Measurements from ENCODE around the gene PRB2. TPM values are rescaled to one million over a fixed set of nuclear protein-coding genes. Genes with fewer than 3 reads are reported as not detected.
"Not testable (repeated sequence)": the region's sequence is repeated elsewhere in the genome, so short reads cannot be mapped to it uniquely, and the experiment has no call there.

PRB2 gene
- total RNA-seq, 1 donor from 2014 or later, result not detected

- Mint-ChIP-seq H3K4me1 (ENCODE audit: low read depth) (no peaks in the 10 kb centered on the region), H3K4me3 (ENCODE audit: low read depth) (no peak overlapping the region), H3K27me3 (no peaks in the 10 kb centered on the region), H3K27ac (no peak overlapping the region), H3K36me3 (ENCODE audit: insufficient read depth) (no peaks in the 10 kb centered on the region), H3K9me3 (ENCODE audit: low read depth) (peaks cover 8% of the 10 kb centered on the region)
- no peak for DNase-seq (ENCODE audit: low spot score, unreplicated experiment)
- no peak for TF ChIP-seq CTCF (IDR thresholded peaks at IDR 0.05; ENCODE audit: unreplicated experiment)
These were observed 12.7 kb upstream of the PRB2 start for GRCh38 chr12:11408096-11408495.

DNA sequence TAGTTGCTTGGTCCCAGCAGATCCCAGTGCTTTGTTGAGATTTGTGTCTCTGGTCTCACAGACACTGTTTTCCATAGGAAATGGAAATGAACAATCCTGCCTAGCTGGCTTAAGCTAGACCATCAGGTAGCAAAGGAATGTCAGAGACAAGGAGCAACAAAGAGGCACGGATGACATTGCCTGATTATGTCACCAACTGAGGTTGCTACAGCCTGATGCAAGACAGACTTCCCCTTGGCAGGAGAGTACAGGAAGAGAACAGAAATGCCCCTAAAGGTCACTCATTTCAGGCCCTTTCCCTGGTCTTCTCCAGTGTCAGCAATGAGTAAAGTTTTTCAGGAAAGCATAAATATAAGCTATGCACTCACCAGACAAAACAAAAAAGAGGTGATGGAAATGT, 2.0 kb upstream of the PRB2 start:
- Mint-ChIP-seq H3K36me3 (ENCODE audit: insufficient read depth) (no peaks in the 10 kb centered on the region), H3K27me3 (no peaks in the 10 kb centered on the region), H3K4me1 (ENCODE audit: low read depth) (no peaks in the 10 kb centered on the region), H3K27ac (no peak overlapping the region), H3K4me3 (ENCODE audit: low read depth) (no peak overlapping the region), H3K9me3 (ENCODE audit: low read depth) (no peaks in the 10 kb centered on the region)
- TF ChIP-seq CTCF (IDR thresholded peaks at IDR 0.05; ENCODE audit: unreplicated experiment), result no peak
- no peak for DNase-seq (ENCODE audit: low spot score, unreplicated experiment)

- H3K27ac Mint-ChIP-seq; H3K36me3 Mint-ChIP-seq (ENCODE audit: insufficient read depth); H3K27me3 Mint-ChIP-seq; H3K9me3 Mint-ChIP-seq (ENCODE audit: low read depth); H3K4me1 Mint-ChIP-seq (ENCODE audit: low read depth); H3K4me3 Mint-ChIP-seq (ENCODE audit: low read depth); DNase-seq (ENCODE audit: low spot score, unreplicated experiment): not testable (repeated sequence)
These were observed 3.9 kb downstream of the PRB2 start for GRCh38 chr12:11391456-11391855.

DNA sequence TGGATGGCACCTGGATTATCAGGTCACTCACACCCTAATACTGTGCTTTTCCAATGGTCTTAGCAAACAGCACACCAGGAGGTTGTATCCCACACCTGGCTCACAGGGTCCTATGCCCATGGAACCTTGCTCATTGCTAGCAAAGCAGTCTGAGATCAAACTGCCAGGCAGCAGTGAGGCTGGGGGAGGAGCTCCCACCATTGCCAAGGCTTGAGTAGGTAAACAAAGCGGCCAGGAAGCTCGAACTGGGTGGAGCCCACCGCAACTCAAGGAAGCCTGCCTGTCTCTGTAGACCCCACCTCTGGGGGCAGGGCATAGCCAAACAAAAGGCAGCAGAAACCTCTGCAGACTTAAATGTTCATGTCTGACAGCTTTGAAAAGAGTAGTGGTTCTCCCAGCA, 17.9 kb downstream of the PRB2 start:
- not testable (repeated sequence) for DNase-seq (ENCODE audit: low spot score, unreplicated experiment); H3K36me3 Mint-ChIP-seq (ENCODE audit: insufficient read depth); H3K4me3 Mint-ChIP-seq (ENCODE audit: low read depth); H3K4me1 Mint-ChIP-seq (ENCODE audit: low read depth); H3K27me3 Mint-ChIP-seq; H3K27ac Mint-ChIP-seq
- H3K9me3 Mint-ChIP-seq (ENCODE audit: low read depth), result peaks cover 48% of the 10 kb centered on the region

DNA sequence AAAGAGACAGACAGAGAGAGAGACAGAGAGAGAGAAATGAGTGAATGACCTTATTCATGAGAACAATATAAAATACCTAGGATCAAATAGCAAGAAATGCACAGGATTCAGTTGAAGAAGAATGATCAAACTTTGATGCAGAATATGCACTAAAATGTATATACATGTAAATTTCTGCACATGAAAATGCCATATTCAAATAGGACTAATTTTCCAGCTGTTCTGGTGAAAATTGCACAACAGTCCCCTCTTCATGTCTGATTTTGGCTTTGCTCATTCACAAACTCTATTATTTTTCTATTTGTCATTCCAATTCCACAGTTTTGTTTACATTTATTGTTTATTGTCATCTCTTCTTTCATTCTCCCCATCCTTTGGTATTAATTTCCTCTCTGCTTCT, 34.2 kb downstream of the PRB2 start:
- Mint-ChIP-seq H3K27me3 (no peaks in the 10 kb centered on the region), H3K9me3 (ENCODE audit: low read depth) (no peaks in the 10 kb centered on the region), H3K4me3 (ENCODE audit: low read depth) (no peak overlapping the region), H3K36me3 (ENCODE audit: insufficient read depth) (no peaks in the 10 kb centered on the region), H3K27ac (no peak overlapping the region), H3K4me1 (ENCODE audit: low read depth) (no peaks in the 10 kb centered on the region)
- no peak for TF ChIP-seq CTCF (IDR thresholded peaks at IDR 0.05; ENCODE audit: unreplicated experiment)
- DNase-seq (ENCODE audit: low spot score, unreplicated experiment), result no peak

GRCh38 chr12:11360205-11360883, 35.0 kb downstream of the PRB2 start:
- DNase-seq (ENCODE audit: low spot score, unreplicated experiment); H3K4me3 Mint-ChIP-seq (ENCODE audit: low read depth); H3K27me3 Mint-ChIP-seq; H3K36me3 Mint-ChIP-seq (ENCODE audit: insufficient read depth); H3K9me3 Mint-ChIP-seq (ENCODE audit: low read depth); H3K4me1 Mint-ChIP-seq (ENCODE audit: low read depth); H3K27ac Mint-ChIP-seq: not testable (repeated sequence)

GRCh38 chr12:11351736-11352135, 43.6 kb downstream of the PRB2 start:
- not testable (repeated sequence) for H3K27ac Mint-ChIP-seq; DNase-seq (ENCODE audit: low spot score, unreplicated experiment)

More at GRCh38 chr12:11351736-11352135, 43.6 kb downstream of the PRB2 start:
- not testable (repeated sequence) for H3K4me1 Mint-ChIP-seq (ENCODE audit: low read depth); H3K36me3 Mint-ChIP-seq (ENCODE audit: insufficient read depth); H3K27me3 Mint-ChIP-seq; H3K9me3 Mint-ChIP-seq (ENCODE audit: low read depth); H3K4me3 Mint-ChIP-seq (ENCODE audit: low read depth)
